Left lung (tissue), 10 donors: Measurements from ENCODE around the gene ALPK1. TPM values are rescaled to one million over a fixed set of nuclear protein-coding genes. Genes with fewer than 3 reads are reported as not detected.

Experiments
- ATAC-seq: fragments of 200-7000 bp; cut with Tn5 transposase; one replicate; pipeline ENCODE4 v1.9.1; 2020; ENCODE audit warnings: moderate library complexity
- DNase-seq, 4 donors: peaks; one replicate each; pipeline ENCODE4 v3.0.0-alpha.2; 2013 to 2020
- H3K27ac ChIP-seq, 2 donors: fragments of 200-600 bp; sonication (generic) in 1 of 2; one replicate each; pipeline versions ENCODE4 v1.5.0 to v1.8.0; 2020 to 2021
- H3K27me3 ChIP-seq, 2 donors: fragments of 200-600 bp; sonication (generic) in 1 of 2; one replicate each; pipeline versions ENCODE4 v1.5.0 to v1.8.0; 2020 to 2021
- H3K36me3 ChIP-seq, 2 donors: fragments of 200-600 bp; sonication (generic) in 1 of 2; one replicate each; pipeline versions ENCODE4 v1.5.0 to v1.8.0; 2020 to 2021
- H3K4me1 ChIP-seq, 2 donors: fragments of 200-600 bp; one replicate each; pipeline ENCODE4 v1.8.0; 2021
- H3K4me3 ChIP-seq, 2 donors: fragments of 200-600 bp; sonication (generic) in 1 of 2; one replicate each; pipeline versions ENCODE4 v1.5.0 to v1.8.0; 2020 to 2021; ENCODE audit warnings: mild to moderate bottlenecking in 1 of 2
- H3K9me3 ChIP-seq, 2 donors: fragments of 200-600 bp; sonication (generic) in 1 of 2; one replicate each; pipeline versions ENCODE4 v1.5.0 to v1.8.0; 2020 to 2021
- CTCF ChIP-seq, 2 donors: fragments of 200-600 bp; sonication (generic) in 1 of 2; IDR thresholded peaks; one replicate each; pipeline versions ENCODE4 v1.5.0 to v1.8.0; 2021; ENCODE audit warnings: antibody characterized with exemption in 2 of 2
- intact Hi-C, 2 donors: fragments of 100-400 bp; cut with DNase I; formaldehyde crosslinking; loops; one replicate each; pipeline versions ENCODE4 v1.11.2 to v1.14.2; 2022
- polyA plus RNA-seq, 6 donors: library from polyadenylated mRNA; unstranded; fragments of 120-200 nt; gene quantifications; one replicate each; pipeline ENCODE4 v1.2.1, GENCODE V29; 2013; ENCODE audit not compliant: insufficient read length in 6 of 6
- total RNA-seq, 2 donors: library from RNA; stranded (reverse); fragmentation: NEBNext Ultra II Directional; extraction: Animal tissue kit (Norgen Biotek cat#: 25700); gene quantifications; one replicate each; pipeline ENCODE4 v1.2.1, GENCODE V29; 2021
- donor health status: DM: no; HTN: yes; CAD: no.
- donor health status: DM: no; HTN: no; CAD: no.

Gene ALPK1
- total and polyA plus RNA-seq, 8 donors: 16.3 to 38.5 (median 22.1) TPM

- Histone ChIP-seq H3K4me1 (no peaks in the 10 kb centered on the region), H3K27ac (no peak overlapping the region), H3K27me3 (no peaks in the 10 kb centered on the region), H3K4me3 (no peak overlapping the region), H3K36me3 (peaks cover 0 to 19% of the 10 kb centered on the region in 2 donors), H3K9me3 (peaks cover 0 to 19% of the 10 kb centered on the region in 2 donors)
- ATAC-seq (no peak), DNase-seq (no peak)
- intact Hi-C loops: no loop called here
- TF ChIP-seq CTCF (IDR thresholded peaks at IDR 0.05): no peak
Observed at GRCh38 chr4:112448306-112449132, 151.3 kb downstream of the ALPK1 start.

- Histone ChIP-seq H3K9me3 (peaks cover 0 to 14% of the 10 kb centered on the region in 2 donors), H3K36me3 (peaks cover 0 to 16% of the 10 kb centered on the region in 2 donors), H3K4me3 (no peak overlapping the region), H3K27ac (no peak overlapping the region), H3K27me3 (no peaks in the 10 kb centered on the region), H3K4me1 (no peaks in the 10 kb centered on the region)
- no peak for TF ChIP-seq CTCF (IDR thresholded peaks at IDR 0.05)
- DNase-seq: peak in 1 of 4 donors; percentile 41
- ATAC-seq: no peak
- intact Hi-C loops: no loop called here
Observed at GRCh38 chr4:112449708-112450107, 152.5 kb downstream of the ALPK1 start.

- H3K27me3 ChIP-seq: no peaks in the 10 kb centered on the region
- DNase-seq (no peak), ATAC-seq (no peak)
- intact Hi-C loops: no loop called here
- peaks cover 0 to under 1% of the 10 kb centered on the region in 2 donors for H3K9me3 ChIP-seq
- H3K4me1 ChIP-seq: no peaks in the 10 kb centered on the region
- TF ChIP-seq CTCF (IDR thresholded peaks at IDR 0.05): no peak
- H3K4me3 ChIP-seq: no peak overlapping the region
- no peak overlapping the region for H3K27ac ChIP-seq
- H3K36me3 ChIP-seq: peaks cover 0 to 12% of the 10 kb centered on the region in 2 donors
Observed at GRCh38 chr4:112451104-112451503, 153.9 kb downstream of the ALPK1 start.

GRCh38 chr4:112451831-112452230 is 154.7 kb downstream of the ALPK1 start:
- ATAC-seq (no peak), DNase-seq (no peak)
- no peaks in the 10 kb centered on the region for H3K27me3 ChIP-seq
- TF ChIP-seq CTCF (IDR thresholded peaks at IDR 0.05): no peak
- intact Hi-C loops: no loop called here
- no peak overlapping the region for H3K4me3 ChIP-seq
- H3K36me3 ChIP-seq: peaks cover 0 to 5% of the 10 kb centered on the region in 2 donors
- no peaks in the 10 kb centered on the region for H3K4me1 ChIP-seq
- H3K9me3 ChIP-seq: no peaks in the 10 kb centered on the region
- no peak overlapping the region for H3K27ac ChIP-seq

DNA sequence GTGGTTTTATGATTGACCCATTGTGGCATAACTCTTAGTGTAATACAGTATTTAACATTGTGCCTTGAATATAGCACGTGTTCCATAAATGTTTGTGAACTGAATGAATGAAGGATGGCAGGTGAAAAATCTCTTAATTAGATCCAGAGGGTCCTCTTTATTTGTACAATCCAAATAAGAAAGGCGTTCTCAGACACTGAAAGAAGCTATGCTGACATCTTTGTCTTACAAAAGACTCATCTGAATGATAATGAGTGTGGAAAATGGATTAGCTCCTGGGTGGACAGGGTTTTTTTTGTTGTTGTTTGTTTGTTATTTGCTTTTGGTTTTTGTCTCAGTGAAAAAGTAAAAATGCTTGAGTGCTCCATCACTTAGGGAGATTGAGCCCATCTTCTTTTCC is 156.2 kb downstream of the ALPK1 start:
- DNase-seq: no peak
- H3K4me3 ChIP-seq: no peak overlapping the region
- peaks cover 0 to 4% of the 10 kb centered on the region in 2 donors for H3K9me3 ChIP-seq
- ATAC-seq: no peak
- no peak overlapping the region for H3K27ac ChIP-seq
- H3K4me1 ChIP-seq: no peaks in the 10 kb centered on the region
- no peak for TF ChIP-seq CTCF (IDR thresholded peaks at IDR 0.05)
- intact Hi-C loops: no loop called here
- no peaks in the 10 kb centered on the region for H3K27me3 ChIP-seq
- H3K36me3 ChIP-seq: no peaks in the 10 kb centered on the region
